Vagina (tissue), 2 donors: ENCODE results near the gene GPR176.

Experiments
- CTCF ChIP-seq, 3 experiments: fragments of 450-650 bp in 2 of 3; fragments of 200-600 bp in 1 of 3; sonication (generic) in 1 of 3; IDR thresholded peaks; one replicate each; pipeline ENCODE4 v1.5.1; 2017 to 2019; ENCODE audit warnings: antibody characterized with exemption in 3 of 3, mild to moderate bottlenecking in 2 of 3, moderate library complexity in 2 of 3
- POLR2A ChIP-seq, 2 donors: fragments of 450-650 bp; IDR thresholded peaks; one replicate each; pipeline ENCODE4 v1.6.1; 2017; ENCODE audit warnings: antibody characterized with exemption in 2 of 2, mild to moderate bottlenecking in 2 of 2, moderate library complexity in 2 of 2
- POLR2AphosphoS5 ChIP-seq, 2 donors: sonication (generic); formaldehyde crosslinking; IDR thresholded peaks; one replicate each; pipeline ENCODE4 v1.9.0; 2017; ENCODE audit warnings: antibody characterized with exemption in 2 of 2, mild to moderate bottlenecking in 2 of 2, low read depth in 1 of 2; ENCODE audit not compliant: insufficient read depth in 1 of 2

GRCh38 chr15:39959411-39959810, 39.3 kb upstream of the GPR176 start:
- TF ChIP-seq CTCF (IDR thresholded peaks at IDR 0.05) (no peak), POLR2A (IDR thresholded peaks at IDR 0.05) (no peak), POLR2AphosphoS5 (IDR thresholded peaks at IDR 0.05; ENCODE audit: insufficient read depth in 1 of 2, low read depth in 1 of 2) (no peak)
